Ectodermal cell (in vitro differentiated cells): ENCODE results near the gene ST3GAL5.

Experiments
- H3K27ac ChIP-seq: 2 replicates; pipeline ENCODE4 v1.7.0; 2013; ENCODE audit warnings: mild to moderate bottlenecking, low read depth, low read length; ENCODE audit not compliant: insufficient read depth, poor library complexity, severe bottlenecking
- H3K27me3 ChIP-seq: 2 replicates; pipeline ENCODE4 v1.7.0; 2013; ENCODE audit warnings: mild to moderate bottlenecking, low read length; ENCODE audit not compliant: insufficient read depth, control insufficient read depth, poor library complexity, severe bottlenecking
- H3K36me3 ChIP-seq: one replicate; pipeline ENCODE4 v1.7.0; 2013; ENCODE audit warnings: low read length; ENCODE audit not compliant: control insufficient read depth, insufficient read depth
- H3K4me1 ChIP-seq: one replicate; pipeline ENCODE4 v1.7.0; 2013; ENCODE audit warnings: low read length; ENCODE audit not compliant: control insufficient read depth, insufficient read depth
- H3K4me3 ChIP-seq: 2 replicates; pipeline ENCODE4 v1.7.0; 2013; ENCODE audit warnings: low read depth, low read length, control low read depth; ENCODE audit not compliant: insufficient read depth
- H3K9me3 ChIP-seq: 2 replicates; pipeline ENCODE4 v1.7.0; 2013; ENCODE audit warnings: mild to moderate bottlenecking, low read length, moderate library complexity; ENCODE audit not compliant: control insufficient read depth
- WGBS, 2 experiments: methylation state at CpG; one replicate each; pipeline ENCODE4 v1.1.7; 2013; ENCODE audit warnings: missing lambda C conversion rate in 2 of 2; 5-methylcytosine and 5-hydroxymethylcytosine counted together

Gene ST3GAL5

GRCh38 chr2:85811180-85812093 is 77.4 kb downstream of the ST3GAL5 start:
- Histone ChIP-seq H3K27me3 (no peaks in the 10 kb centered on the region), H3K36me3 (no peaks in the 10 kb centered on the region), H3K4me1 (peaks cover 8% of the 10 kb centered on the region), H3K4me3 (no peak overlapping the region), H3K9me3 (no peaks in the 10 kb centered on the region), H3K27ac (no peak overlapping the region)
- 89 to 91% methylated on average over 41 of the region's 41 CpGs for whole genome bisulfite sequencing, 2 experiments

- Histone ChIP-seq H3K27me3 (no peaks in the 10 kb centered on the region), H3K36me3 (no peaks in the 10 kb centered on the region), H3K27ac (no peak overlapping the region), H3K4me1 (peaks cover 8% of the 10 kb centered on the region), H3K9me3 (no peaks in the 10 kb centered on the region), H3K4me3 (no peak overlapping the region)
- WGBS, 2 experiments: 91 to 93% methylated on average over 16 of the region's 16 CpGs
These were observed 78.2 kb downstream of the ST3GAL5 start for GRCh38 chr2:85810371-85811179.

GRCh38 chr2:85807756-85808155 is 81.0 kb downstream of the ST3GAL5 start:
- Histone ChIP-seq H3K4me1 (no peaks in the 10 kb centered on the region), H3K4me3 (no peak overlapping the region), H3K36me3 (no peaks in the 10 kb centered on the region), H3K27ac (no peak overlapping the region), H3K27me3 (no peaks in the 10 kb centered on the region), H3K9me3 (no peaks in the 10 kb centered on the region)
- WGBS, 2 experiments: 91 to 97% methylated on average over 3 of the region's 3 CpGs

- 93 to 94% methylated on average over 4 of the region's 4 CpGs for WGBS, 2 experiments
- Histone ChIP-seq H3K9me3 (no peaks in the 10 kb centered on the region), H3K4me1 (no peaks in the 10 kb centered on the region), H3K36me3 (no peaks in the 10 kb centered on the region), H3K27me3 (no peaks in the 10 kb centered on the region), H3K27ac (no peak overlapping the region), H3K4me3 (no peak overlapping the region)
These were observed 82.3 kb downstream of the ST3GAL5 start for GRCh38 chr2:85806358-85807118.

GRCh38 chr2:85804583-85804982 is 84.2 kb downstream of the ST3GAL5 start:
- Histone ChIP-seq H3K4me1 (no peaks in the 10 kb centered on the region), H3K27me3 (no peaks in the 10 kb centered on the region), H3K4me3 (no peak overlapping the region), H3K27ac (no peak overlapping the region), H3K36me3 (no peaks in the 10 kb centered on the region), H3K9me3 (no peaks in the 10 kb centered on the region)
- WGBS, 2 experiments: 0 to 9% methylated on average over 1 of the region's 1 CpG

GRCh38 chr2:85803704-85804425 is 84.9 kb downstream of the ST3GAL5 start:
- 90 to 91% methylated on average over 10 of the region's 10 CpGs for WGBS, 2 experiments
- no peaks in the 10 kb centered on the region for H3K36me3 ChIP-seq
- no peaks in the 10 kb centered on the region for H3K9me3 ChIP-seq
- no peaks in the 10 kb centered on the region for H3K4me1 ChIP-seq
- H3K27me3 ChIP-seq: no peaks in the 10 kb centered on the region
- no peak overlapping the region for H3K4me3 ChIP-seq
- no peak overlapping the region for H3K27ac ChIP-seq

- H3K4me3 ChIP-seq: no peak overlapping the region
- no peaks in the 10 kb centered on the region for H3K36me3 ChIP-seq
- H3K4me1 ChIP-seq: no peaks in the 10 kb centered on the region
- WGBS, 2 experiments: 90 to 92% methylated on average over 9 of the region's 9 CpGs
- no peak overlapping the region for H3K27ac ChIP-seq
- no peaks in the 10 kb centered on the region for H3K27me3 ChIP-seq
- H3K9me3 ChIP-seq: no peaks in the 10 kb centered on the region
These were observed 86.3 kb downstream of the ST3GAL5 start for GRCh38 chr2:85802354-85803103.

- Histone ChIP-seq H3K4me1 (peaks cover 2% of the 10 kb centered on the region), H3K36me3 (no peaks in the 10 kb centered on the region), H3K4me3 (no peak overlapping the region), H3K27me3 (no peaks in the 10 kb centered on the region), H3K9me3 (no peaks in the 10 kb centered on the region), H3K27ac (no peak overlapping the region)
- 85 to 95% methylated on average over 5 of the region's 5 CpGs for WGBS, 2 experiments
These were observed 86.9 kb downstream of the ST3GAL5 start for GRCh38 chr2:85801871-85802270.

- no peak overlapping the region for H3K27ac ChIP-seq
- no peaks in the 10 kb centered on the region for H3K36me3 ChIP-seq
- H3K27me3 ChIP-seq: no peaks in the 10 kb centered on the region
- H3K9me3 ChIP-seq: no peaks in the 10 kb centered on the region
- peaks cover 14% of the 10 kb centered on the region for H3K4me1 ChIP-seq
- WGBS, 2 experiments: 89 to 97% methylated on average over 3 of the region's 3 CpGs
- H3K4me3 ChIP-seq: no peak overlapping the region
These were observed 88.2 kb downstream of the ST3GAL5 start for GRCh38 chr2:85800586-85800985.
